GM15510 (cell line): ENCODE results near the gene EDARADD.

Experiments used
- POLR2A ChIP-seq: IDR thresholded peaks from 3 replicates; pipeline ENCODE4 v1.6.1; 2011; ENCODE audit warnings: borderline replicate concordance; ENCODE audit not compliant: insufficient read length; ENCODE audit errors: extremely low read depth

EDARADD gene

DNA sequence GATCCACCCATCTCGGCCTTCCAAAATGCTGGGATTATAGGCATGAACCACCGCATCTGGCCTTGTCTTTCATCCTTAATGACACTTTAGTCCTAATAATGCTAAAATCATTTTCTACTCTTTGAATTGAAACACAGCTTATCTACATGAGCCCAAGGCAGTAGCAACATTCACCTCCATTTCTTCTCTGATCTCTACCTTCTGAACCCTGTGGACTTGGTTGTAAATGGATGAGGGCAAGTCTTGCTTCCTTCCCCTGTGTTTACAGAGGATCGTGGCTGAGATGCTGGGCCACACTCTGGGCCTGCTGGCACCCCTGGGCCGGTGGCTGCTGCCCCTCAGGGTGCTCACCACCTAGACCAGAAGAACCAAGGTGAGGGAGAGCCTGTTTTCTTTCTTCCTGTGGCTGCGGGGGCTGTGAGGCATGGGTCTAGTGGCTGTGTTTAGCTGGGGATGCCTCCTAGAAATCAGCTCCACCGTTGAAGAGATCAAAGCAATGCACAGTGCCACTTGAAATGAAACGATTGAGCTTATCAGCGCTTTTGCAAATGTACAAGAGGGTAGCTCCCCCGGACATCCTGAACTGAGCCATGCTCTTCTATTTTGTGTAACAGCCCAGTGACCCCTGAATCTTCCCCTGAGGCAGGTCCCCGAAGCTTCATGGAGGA, 97.5 kb downstream of the EDARADD start:
- TF ChIP-seq POLR2A = no peak

DNA sequence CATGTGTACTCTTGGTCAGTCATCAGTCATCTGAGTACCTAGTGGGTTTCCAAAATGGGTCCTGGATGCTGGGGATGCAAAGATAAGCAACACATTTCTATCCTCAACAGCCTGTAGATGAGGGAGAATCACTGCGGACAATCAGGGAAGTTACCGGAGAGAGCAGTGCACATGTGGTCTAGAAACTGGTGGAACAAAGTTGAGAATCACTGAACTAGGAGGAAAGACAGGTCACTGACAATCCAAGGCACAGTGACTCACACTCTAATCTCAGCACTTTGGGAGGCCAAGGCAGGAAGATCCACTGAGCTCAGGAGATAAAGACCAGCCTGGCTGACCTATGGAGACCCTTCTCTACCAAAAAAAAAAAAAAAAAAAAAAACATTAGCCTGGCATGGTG, 98.3 kb downstream of the EDARADD start:
- TF ChIP-seq POLR2A = no peak

DNA sequence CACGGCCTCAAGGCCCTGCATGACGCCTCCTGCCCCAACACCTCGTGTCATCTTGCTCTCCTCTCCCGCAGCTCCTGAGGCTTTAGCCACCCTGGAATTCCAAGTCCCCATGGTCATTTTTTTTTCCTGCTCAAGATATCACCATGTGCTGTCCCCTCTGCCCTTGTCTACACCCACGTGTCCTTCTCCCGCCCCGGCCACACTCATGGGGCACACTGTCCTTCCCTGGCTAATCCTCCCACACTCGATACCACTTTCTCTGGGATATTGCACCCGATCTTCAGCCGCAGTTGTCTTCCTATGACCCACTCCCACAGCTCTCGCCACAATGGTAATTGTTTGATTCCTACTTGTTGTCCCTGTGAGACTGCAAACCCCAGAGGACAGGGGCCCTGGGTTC, 100.0 kb downstream of the EDARADD start:
- TF ChIP-seq POLR2A = no peak

DNA sequence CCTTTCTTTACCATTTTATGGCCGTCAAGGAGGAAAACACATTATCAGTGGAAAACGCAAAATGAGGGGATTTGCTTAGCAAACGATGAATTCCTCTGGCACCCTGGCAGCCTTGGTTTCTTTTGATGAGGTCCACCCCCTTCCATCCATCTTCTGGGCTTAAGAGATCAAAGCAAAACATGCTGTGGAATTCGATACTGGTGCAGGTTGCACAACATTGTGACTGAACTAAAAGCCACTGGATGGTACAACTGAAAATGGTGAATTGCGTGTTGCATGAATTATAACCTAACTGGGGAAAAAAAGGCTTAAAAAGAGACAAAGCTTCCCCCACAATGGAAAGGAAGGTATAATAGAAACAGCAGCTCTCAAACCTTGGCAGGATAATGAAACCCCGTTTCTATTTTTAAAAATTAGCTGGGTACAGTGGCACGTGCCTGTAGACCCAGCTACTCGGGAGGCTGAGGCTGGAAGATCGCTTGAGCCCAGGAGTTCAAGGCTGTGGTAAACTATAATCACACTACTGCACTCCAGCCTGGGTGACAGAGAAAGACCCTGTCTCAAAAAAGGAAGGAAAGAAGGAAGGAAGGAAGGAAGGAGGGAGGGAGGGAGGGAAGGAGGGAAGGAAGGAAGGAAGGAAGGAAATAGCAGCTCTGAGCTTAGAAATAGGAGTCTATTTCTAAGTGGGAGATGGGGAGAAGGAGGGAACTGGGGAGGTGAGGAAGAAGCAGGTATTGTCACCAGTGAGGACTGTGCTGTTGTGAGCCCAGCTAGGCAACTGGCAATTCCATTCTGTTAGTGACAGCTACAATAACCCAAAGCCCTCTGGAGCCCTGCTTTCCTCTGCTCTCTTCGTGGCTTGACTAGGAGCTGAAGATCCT, 100.7 kb downstream of the EDARADD start:
- no peak for TF ChIP-seq POLR2A

DNA sequence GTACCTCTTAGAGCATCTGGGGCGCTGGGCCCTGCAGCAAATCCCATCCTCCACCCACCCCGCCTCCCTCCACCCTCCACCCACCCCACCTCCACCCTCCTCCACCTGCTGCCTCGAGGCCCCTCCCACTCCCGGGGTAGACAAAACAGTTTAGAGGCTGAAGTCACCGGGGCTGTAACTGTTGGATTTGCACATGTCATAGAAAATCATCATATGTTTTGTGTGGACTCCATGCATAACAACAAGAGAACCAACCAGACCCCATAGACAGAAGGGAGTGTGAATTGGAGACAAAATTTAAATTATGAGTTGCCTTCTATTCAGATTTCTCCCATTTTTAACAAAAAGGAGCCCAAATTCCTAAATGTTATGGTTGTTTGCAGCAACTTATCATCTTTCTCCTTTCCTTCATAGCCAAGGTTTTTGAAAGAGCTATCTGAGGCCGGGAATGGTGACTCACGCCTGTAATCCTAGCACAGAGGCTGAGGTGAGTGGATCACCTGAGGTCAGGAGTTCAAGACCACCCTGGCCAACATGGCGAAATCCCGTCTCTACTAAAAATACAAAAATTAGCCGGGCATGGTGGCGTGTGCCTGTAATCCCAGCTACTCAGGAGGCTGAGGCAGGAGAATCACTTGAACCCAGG, 101.5 kb downstream of the EDARADD start:
- no peak for TF ChIP-seq POLR2A

DNA sequence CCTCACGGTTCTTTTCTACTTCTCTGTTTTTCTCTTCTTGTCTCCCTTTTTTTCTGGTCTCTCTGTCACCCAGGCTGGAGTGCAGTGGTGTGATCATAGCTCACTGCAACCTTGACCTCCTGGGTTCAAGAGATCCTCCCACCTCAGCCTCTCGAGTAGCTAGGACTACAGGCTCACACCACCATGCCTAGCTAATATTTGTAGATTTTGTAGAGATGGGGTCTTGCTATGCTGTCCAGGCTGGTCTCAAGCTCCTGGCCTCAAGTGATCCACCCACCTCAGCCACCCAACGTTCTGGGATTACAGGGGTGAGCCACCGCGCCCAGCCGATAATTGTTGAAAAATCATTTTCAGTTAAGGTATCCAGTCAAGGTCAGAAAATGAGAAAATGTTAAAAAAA, 103.8 kb downstream of the EDARADD start:
- no peak for TF ChIP-seq POLR2A

DNA sequence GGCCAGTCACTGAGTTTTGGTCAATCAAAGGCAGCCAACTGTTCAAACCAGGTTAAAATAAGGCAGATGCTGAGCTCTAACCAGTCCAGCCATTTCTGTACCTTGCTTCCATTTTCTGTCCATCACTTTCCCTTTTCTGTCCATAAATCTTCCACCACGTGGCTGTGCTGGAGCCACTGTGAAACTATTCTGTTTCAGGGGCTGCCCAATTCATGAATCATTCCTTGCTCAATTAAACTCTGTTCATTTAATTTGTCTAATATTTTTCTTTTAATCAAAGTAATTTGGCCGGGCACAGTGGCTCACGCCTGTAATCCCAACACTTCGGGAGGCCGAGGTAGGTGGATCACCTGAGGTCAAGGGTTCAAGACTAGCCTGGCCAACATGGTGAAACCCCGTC, 107.0 kb downstream of the EDARADD start:
- no peak for TF ChIP-seq POLR2A

DNA sequence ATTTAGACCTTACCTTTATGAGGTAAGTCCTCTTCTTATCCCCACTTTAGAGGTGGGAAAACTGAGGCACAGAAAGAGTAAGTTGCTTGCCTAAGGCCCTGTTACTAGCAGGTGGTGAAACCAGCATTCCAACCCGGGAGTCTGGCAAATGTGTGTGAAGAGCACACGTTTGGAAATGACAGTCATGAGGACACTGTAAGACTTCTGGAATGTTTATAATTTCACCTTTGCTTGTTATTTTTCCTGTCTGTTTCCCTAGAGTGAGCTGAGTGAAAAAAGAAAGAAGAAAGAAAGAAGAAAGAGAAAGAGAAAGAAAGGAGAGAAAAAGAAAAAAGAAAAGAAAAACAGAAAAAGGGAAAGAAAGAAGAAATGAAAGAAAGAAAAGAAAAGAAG, 108.5 kb downstream of the EDARADD start:
- TF ChIP-seq POLR2A = no peak

DNA sequence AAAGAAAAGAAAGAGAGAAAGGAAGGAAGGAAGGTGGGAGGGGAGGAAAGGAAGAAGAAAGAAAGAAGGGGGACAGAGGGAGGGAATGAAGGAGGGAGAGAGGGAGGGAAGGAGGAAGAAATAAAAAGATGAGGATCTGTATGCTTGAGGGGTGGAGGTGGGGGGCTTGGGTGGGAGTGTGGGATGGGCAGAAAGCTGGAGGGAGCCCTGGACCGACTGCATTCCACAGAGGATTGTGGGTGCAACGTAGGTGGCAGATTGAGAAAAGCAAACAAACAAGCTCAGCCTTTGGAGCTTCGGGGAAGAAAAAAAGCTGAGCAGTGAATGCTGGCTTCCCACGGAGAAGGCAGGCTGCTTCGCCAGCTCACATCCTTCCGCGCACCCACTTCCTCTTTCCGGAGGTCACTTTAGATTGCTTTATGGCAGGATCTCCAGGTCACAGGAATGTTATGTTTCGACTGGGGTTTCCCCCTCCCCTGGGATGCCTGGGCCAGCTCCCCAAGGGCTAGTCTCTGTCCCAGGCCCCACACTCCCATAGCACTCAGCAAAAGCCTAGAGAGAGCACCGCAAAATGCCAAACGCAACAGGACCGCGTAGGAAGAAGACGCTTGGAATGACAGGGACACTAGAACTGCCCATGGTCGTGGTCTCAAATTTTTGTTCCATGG, 109.0 kb downstream of the EDARADD start:
- TF ChIP-seq POLR2A = no peak

DNA sequence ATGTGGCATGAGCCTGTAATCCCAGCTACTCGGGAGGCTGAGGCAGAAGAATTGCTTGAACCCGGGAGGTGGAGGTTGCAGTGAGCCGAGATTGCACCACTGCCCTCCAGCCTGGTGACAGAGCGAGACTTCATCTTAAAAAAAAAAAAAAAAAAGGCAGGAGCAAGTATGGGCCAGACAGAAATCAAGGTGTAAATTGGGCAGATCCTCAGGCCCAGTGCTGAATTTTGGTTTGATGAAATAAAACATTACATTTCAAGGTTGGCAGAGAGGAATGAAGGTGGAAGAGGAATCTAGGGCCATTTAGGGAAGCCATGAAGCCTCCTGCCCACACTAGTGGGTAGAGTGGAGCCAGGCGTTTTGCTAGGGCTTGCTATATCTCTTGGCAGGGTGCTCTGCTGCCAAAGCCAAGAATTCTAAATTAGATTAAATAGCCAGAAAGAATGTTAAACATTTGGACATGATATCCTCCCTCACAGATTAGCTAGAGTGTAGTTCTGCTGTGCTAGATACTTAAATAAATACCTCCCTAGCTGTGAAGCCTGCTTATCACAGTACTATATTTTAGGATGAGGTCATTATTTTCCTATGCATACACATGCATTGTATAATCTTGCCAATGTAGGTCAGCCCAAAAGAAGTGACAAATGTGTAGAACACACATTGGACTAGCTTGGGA, 113.1 kb downstream of the EDARADD start:
- TF ChIP-seq POLR2A = no peak

DNA sequence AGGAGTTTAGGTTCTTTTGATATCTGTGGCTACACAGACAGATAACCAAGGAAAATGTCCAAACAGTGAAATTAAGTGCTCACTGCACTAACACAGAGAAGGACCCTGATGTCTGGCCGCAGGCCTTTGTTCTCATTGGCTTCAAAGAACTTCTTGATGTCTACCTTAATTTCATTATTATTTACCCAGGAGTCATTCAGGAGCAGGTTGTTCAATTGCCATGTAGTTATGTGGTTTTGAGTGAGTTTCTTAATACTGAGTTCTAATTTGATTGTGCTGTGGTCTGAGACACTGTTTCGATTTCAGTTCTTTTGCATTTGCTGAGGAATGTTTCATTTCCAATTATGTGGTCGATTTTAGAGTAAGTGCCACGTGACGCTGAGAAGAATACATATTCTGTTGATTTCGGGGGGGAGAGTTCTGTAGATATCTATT, 114.5 kb downstream of the EDARADD start:
- no peak for TF ChIP-seq POLR2A

DNA sequence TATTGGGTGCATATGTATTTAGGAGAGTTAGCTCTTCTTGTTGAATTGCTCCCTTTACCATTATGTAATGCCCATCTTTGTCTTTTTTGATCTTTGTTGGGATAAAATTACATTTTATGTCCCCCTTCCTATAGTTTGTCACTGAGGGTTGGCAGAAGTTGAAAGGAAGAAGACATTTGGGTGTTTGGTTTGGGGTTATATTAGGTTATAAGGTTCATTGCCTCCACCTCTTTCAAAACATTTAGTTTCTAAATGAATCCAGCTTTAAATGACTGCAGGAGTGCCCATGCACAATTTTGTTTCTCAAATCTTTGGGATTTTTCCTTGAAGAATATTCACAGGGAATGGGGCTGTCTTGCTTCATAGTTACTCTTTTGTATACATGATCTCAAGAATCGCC, 115.1 kb downstream of the EDARADD start:
- TF ChIP-seq POLR2A = no peak

DNA sequence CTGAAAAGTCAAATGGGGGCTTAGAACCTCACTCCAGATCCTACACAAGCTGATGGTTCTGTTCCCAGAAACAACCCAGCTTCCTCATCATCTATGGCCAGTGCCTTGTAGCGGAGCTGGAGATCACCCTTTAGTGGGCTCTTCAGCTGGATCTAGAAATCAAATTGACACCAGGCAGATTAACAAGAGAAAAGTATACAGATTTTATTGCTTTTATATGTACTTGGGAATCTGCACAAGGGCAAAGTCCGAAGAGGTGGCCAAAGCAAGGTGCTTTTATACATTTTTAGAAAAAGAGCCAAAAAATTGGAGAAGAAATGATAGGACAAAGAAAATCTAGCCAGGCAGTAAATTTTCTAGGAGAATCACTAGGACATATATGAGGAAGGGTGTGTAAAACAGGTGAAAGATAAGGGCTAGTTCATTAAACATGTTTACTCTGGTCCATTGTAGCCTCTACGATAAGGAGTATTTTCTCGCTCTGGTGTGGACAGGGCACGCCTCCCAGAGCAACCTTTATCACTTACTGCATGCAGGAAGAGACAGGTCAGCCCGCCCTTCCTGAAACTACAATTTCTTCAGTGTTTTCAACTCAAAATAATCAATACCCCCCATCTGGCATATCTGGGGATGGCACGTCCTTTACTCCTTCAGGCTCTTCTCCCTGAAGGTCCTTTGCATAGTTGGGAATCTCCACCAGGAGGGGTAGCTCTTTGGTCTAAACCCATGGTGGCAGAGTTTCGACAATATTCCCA, 115.7 kb downstream of the EDARADD start:
- TF ChIP-seq POLR2A = no peak
